Dermis blood vessel endothelial cell (primary cell): ENCODE results near the gene GNA14. TPM values are rescaled to one million over a fixed set of nuclear protein-coding genes. Genes with fewer than 3 reads are reported as not detected.

Experiments used
- DNase-seq: peaks from one replicate; pipeline ENCODE4 v3.0.0; 2010
- total RNA-seq: library from RNA; depleted of rRNA; stranded (reverse); fragments of >200 nt; gene quantifications from 2 replicates; pipeline ENCODE4 v1.2.3, GENCODE V29; 2014

Gene GNA14
- total RNA-seq, 1 donor from 2014 or later, result 16.8 TPM

DNA sequence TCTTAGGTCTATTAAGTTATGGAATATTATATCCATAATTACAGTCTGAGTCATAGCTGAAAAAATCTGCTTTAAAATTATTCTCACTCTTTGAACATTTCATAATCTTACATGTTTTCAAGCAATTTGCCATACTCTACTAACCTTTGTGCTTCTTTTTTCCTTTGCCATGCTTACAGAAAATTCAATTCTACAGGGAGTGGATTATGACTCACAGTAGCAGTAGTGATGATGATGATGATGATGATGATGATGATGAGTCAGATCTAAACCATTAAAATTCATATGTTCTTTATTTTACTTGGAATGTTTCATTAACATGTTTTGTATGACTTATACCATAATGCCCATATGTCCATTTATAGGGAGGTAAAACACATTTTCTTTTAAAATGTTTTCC lies 263.7 kb downstream of the GNA14 start:
- peak; percentile 10 for DNase-seq

DNA sequence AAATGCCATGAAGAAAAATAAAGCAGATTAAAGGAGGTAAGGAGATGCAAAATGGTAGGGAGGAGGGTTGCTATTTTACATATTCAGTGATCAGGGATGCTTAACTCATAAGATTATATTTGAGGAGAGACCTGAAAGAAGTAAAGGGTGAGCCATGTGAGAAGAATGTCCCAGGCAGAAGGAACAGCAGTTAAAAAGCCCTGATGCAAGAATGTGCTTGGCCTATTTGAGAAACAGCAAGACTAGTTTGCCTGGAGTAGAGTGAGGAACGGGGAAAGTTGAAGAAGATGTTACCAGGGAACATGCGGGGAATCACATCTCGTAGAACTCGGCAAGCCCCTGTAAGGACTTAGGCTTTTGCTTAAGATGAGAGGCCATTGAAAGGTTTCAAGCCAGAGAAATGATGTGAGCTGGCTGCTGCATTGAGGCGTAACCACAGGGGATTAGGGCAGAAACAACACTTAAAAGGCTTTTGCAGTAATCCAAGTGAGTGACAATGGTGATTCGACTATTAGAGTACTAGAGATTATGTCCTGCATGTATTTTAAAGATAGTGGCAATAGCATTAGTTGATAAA lies 272.1 kb downstream of the GNA14 start:
- no peak for DNase-seq

- DNase-seq, result no peak
These were observed 273.9 kb downstream of the GNA14 start for GRCh38 chr9:77374266-77374665.
